IgD-negative memory B cell (primary cell): ENCODE measurements around the gene MPV17L2. TPM values are rescaled to one million over a fixed set of nuclear protein-coding genes. Genes with fewer than 3 reads are reported as not detected.

ENCODE experiments used
- H3K27ac Mint-ChIP-seq, 3 donors: one replicate each; pipeline ENCODE4 v1.8.0; 2020 to 2022; ENCODE audit warnings: mild to moderate bottlenecking in 3 of 3, mixed read lengths in 3 of 3, moderate library complexity in 1 of 3
- H3K27me3 Mint-ChIP-seq: one replicate; pipeline ENCODE4 v1.8.0; 2021; ENCODE audit warnings: mixed read lengths
- H3K36me3 Mint-ChIP-seq: one replicate; pipeline ENCODE4 v1.8.0; 2020; ENCODE audit warnings: mild to moderate bottlenecking, mixed read lengths
- H3K4me1 Mint-ChIP-seq, 3 donors: one replicate each; pipeline ENCODE4 v1.8.0; 2020 to 2022; ENCODE audit warnings: mixed read lengths in 3 of 3, mild to moderate bottlenecking in 1 of 3
- H3K4me3 Mint-ChIP-seq, 4 donors: one replicate each; pipeline ENCODE4 v1.8.0; 2020 to 2022; ENCODE audit warnings: mild to moderate bottlenecking in 4 of 4, mixed read lengths in 4 of 4, moderate library complexity in 3 of 4
- H3K9me3 Mint-ChIP-seq, 3 donors: one replicate each; pipeline ENCODE4 v1.8.0; 2020 to 2021; ENCODE audit warnings: mixed read lengths in 3 of 3, mild to moderate bottlenecking in 1 of 3
- polyA plus RNA-seq: library from polyadenylated mRNA; unstranded; fragments of 300-500 nt; fragmentation: Illumina TruSeq; gene quantifications from one replicate; pipeline ENCODE4 v1.2.3, GENCODE V29; 2021

The MPV17L2 gene
- polyA plus RNA-seq = 16.6 TPM

- Mint-ChIP-seq H3K27me3 (no peaks in the 10 kb centered on the region), H3K4me1 (peaks cover 14 to 31% (median 25%) of the 10 kb centered on the region in 3 donors), H3K4me3 (peak within 1 kb of the TSS; percentile 85 to 94 (median 94)), H3K27ac (peak within 1 kb of the TSS; percentile 83 to 99 (median 93)), H3K36me3 (no peaks in the 10 kb centered on the region), H3K9me3 (no peaks in the 10 kb centered on the region)
Observed at GRCh38 chr19:18192673-18193387, at the start of gene MPV17L2. Gene MPV17L2, plus strand, starts transcription at chr19:18193218. Its CDS starts 64 bp downstream, at chr19:18193282.

DNA sequence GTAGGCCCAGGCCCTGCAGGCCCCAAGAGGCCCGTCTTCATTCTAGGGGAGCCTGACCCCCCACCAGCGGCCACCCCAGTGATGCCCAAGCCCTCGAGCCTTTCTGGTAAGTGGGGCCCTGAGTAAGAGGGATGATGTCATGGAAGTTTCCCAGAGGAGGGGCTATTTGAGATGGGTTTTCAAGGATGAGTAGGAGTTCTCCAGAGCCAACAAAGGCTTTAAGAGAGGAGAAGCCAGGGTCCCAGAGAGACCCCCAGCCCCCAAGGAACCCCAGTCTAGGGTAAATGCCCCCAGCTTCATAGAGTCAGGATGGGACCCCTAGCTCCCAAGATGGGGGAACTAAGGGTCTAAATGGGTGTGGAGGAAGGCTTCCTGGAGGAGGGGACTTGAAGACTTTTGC, 49.1 kb upstream of the MPV17L2 start:
- Mint-ChIP-seq H3K4me1 (no peaks in the 10 kb centered on the region), H3K36me3 (peaks cover 7% of the 10 kb centered on the region), H3K27ac (peak overlapping the region in 2 of 3 donors; percentile 65 to 71), H3K4me3 (no peak overlapping the region), H3K9me3 (no peaks in the 10 kb centered on the region), H3K27me3 (no peaks in the 10 kb centered on the region)

GRCh38 chr19:18144361-18144760, 48.7 kb upstream of the MPV17L2 start:
- Mint-ChIP-seq H3K9me3 (no peaks in the 10 kb centered on the region), H3K27ac (peak overlapping the region in 1 of 3 donors; percentile 65), H3K4me1 (no peaks in the 10 kb centered on the region), H3K36me3 (peaks cover 7% of the 10 kb centered on the region), H3K4me3 (no peak overlapping the region), H3K27me3 (no peaks in the 10 kb centered on the region)

DNA sequence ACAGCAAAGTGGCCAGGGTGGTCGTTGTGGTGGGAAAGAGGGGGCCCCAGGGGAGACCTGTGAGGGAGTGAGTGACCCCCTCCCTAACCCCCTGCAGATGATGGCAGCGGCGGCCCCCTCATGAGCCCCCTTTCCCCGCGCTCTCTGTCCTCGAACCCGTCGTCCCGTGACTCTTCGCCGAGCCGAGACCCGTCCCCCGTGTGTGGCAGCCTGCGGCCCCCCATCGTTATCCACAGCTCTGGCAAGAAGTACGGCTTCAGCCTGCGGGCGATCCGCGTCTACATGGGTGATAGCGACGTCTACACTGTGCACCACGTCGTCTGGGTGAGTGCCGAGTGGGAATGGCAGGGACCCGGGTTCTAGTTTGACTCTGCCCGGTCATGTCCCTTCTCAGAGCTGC, 48.1 kb upstream of the MPV17L2 start:
- no peaks in the 10 kb centered on the region for H3K9me3 Mint-ChIP-seq
- peaks cover 7% of the 10 kb centered on the region for H3K36me3 Mint-ChIP-seq
- no peaks in the 10 kb centered on the region for H3K27me3 Mint-ChIP-seq
- H3K4me1 Mint-ChIP-seq = no peaks in the 10 kb centered on the region
- H3K4me3 Mint-ChIP-seq = no peak overlapping the region
- no peak overlapping the region for H3K27ac Mint-ChIP-seq

- H3K27ac Mint-ChIP-seq = no peak overlapping the region
Observed at GRCh38 chr19:18145391-18145999, 47.5 kb upstream of the MPV17L2 start.

GRCh38 chr19:18147396-18147795, 45.6 kb upstream of the MPV17L2 start:
- no peaks in the 10 kb centered on the region for H3K9me3 Mint-ChIP-seq
- peaks cover 1 to 6% (median 3%) of the 10 kb centered on the region in 3 donors for H3K4me1 Mint-ChIP-seq
- no peaks in the 10 kb centered on the region for H3K27me3 Mint-ChIP-seq
- peak overlapping the region in 2 of 4 donors; percentile 52 to 54 for H3K4me3 Mint-ChIP-seq
- H3K36me3 Mint-ChIP-seq = peaks cover 3% of the 10 kb centered on the region
- peak overlapping the region in 2 of 3 donors; percentile 23 to 64 for H3K27ac Mint-ChIP-seq

More at GRCh38 chr19:18145391-18145999, 47.5 kb upstream of the MPV17L2 start:
- no peaks in the 10 kb centered on the region for H3K27me3 Mint-ChIP-seq
- no peaks in the 10 kb centered on the region for H3K4me1 Mint-ChIP-seq
- no peaks in the 10 kb centered on the region for H3K9me3 Mint-ChIP-seq
- H3K36me3 Mint-ChIP-seq = peaks cover 4% of the 10 kb centered on the region
- no peak overlapping the region for H3K4me3 Mint-ChIP-seq

- no peak overlapping the region for H3K27ac Mint-ChIP-seq
Observed at GRCh38 chr19:18149596-18149975, 43.4 kb upstream of the MPV17L2 start.

GRCh38 chr19:18150776-18151624, 42.0 kb upstream of the MPV17L2 start:
- H3K27ac Mint-ChIP-seq = peak overlapping the region in 1 of 3 donors; percentile 95
- no peaks in the 10 kb centered on the region for H3K27me3 Mint-ChIP-seq
- peaks cover 3% of the 10 kb centered on the region for H3K36me3 Mint-ChIP-seq
- H3K4me3 Mint-ChIP-seq = peak overlapping the region in 2 of 4 donors; percentile 70 to 92
- H3K9me3 Mint-ChIP-seq = no peaks in the 10 kb centered on the region
- H3K4me1 Mint-ChIP-seq = peaks cover 1 to 16% (median 5%) of the 10 kb centered on the region in 3 donors

More at GRCh38 chr19:18149596-18149975, 43.4 kb upstream of the MPV17L2 start:
- Mint-ChIP-seq H3K27me3 (no peaks in the 10 kb centered on the region), H3K4me1 (peaks cover 1 to 14% (median 5%) of the 10 kb centered on the region in 3 donors), H3K9me3 (no peaks in the 10 kb centered on the region), H3K4me3 (no peak overlapping the region), H3K36me3 (peaks cover 3% of the 10 kb centered on the region)

DNA sequence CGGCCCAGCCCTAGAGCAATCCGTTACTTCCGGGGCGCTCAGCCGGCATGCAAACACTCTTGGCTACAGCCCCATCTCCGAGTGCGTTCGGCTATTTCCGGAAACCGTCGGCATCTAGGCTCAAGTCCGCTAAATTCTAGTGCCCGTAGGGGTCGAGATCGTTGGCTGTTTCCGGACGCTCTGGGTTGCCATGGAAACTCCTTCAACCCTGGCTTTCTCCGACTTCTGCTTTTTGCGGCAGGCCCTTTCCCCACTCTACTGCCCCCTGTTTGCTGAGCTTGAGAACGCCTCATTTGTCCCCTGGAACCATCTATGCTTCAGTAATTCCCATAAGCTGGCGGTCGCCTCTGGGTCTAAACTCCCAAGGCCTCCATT, 40.6 kb upstream of the MPV17L2 start:
- Mint-ChIP-seq H3K4me1 (peaks cover 1 to 16% (median 5%) of the 10 kb centered on the region in 3 donors), H3K27ac (peak overlapping the region; percentile 95 to 99 (median 97)), H3K27me3 (no peaks in the 10 kb centered on the region), H3K36me3 (peaks cover 3% of the 10 kb centered on the region), H3K9me3 (no peaks in the 10 kb centered on the region), H3K4me3 (peak overlapping the region; percentile 86 to 96 (median 90))

DNA sequence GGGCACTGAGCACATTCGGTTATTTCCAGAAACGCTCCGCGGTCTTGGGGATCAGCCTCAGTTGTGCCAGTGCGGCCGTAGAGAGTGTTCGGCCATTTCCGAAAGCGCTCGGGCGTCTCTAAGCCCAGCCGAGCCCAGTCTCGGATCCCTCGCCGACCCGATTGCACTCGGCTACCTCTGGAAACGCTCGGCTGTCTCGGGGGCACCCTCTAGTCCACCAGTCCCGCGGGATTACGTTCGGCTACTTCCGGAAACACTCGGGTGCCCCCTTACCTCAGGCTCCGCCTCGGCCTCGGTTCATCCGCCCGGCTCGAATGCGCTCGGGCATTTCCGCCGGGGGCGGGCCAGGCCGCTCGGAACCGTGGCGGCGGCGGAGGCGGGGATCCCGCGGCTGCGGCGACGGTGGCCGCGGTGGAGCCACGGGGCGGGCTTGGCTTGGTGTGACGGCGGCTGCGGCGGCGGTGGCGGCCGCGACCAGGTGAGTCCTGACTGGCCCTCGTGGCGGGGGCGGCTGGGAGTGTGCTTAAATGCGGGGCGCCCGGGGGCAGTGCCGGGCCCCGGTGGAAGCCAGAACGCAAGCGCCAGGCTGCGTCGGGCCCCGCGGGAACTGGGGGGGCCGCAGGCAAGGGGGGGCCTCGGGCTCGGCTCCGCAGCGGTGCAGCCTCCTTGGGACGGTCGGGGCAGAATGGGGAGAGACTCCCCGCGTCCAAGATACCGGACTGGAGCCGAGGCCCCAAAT, 40.0 kb upstream of the MPV17L2 start, which contains the start of gene PIK3R2:
Gene PIK3R2 (plus strand): TSS at position 347 of the 739 bp plus-strand sequence. CDS start 2,717 bp downstream, outside the sequence.
- H3K27me3 Mint-ChIP-seq = no peaks in the 10 kb centered on the region
- peaks cover 1 to 16% (median 5%) of the 10 kb centered on the region in 3 donors for H3K4me1 Mint-ChIP-seq

GRCh38 chr19:18153556-18154134, 39.4 kb upstream of the MPV17L2 start:
- no peaks in the 10 kb centered on the region for H3K9me3 Mint-ChIP-seq
- peaks cover 1 to 16% (median 5%) of the 10 kb centered on the region in 3 donors for H3K4me1 Mint-ChIP-seq
- no peaks in the 10 kb centered on the region for H3K27me3 Mint-ChIP-seq
- H3K4me3 Mint-ChIP-seq = peak overlapping the region; percentile 76 to 92 (median 88)
- no peaks in the 10 kb centered on the region for H3K36me3 Mint-ChIP-seq
- peak overlapping the region; percentile 88 to 97 (median 94) for H3K27ac Mint-ChIP-seq

More for the DNA sequence above, 40.0 kb upstream of the MPV17L2 start, which contains the start of gene PIK3R2:
- no peaks in the 10 kb centered on the region for H3K9me3 Mint-ChIP-seq
- peaks cover 3% of the 10 kb centered on the region for H3K36me3 Mint-ChIP-seq
- H3K27ac Mint-ChIP-seq = peak within 1 kb of the TSS; percentile 95 to 99 (median 97)
- peak within 1 kb of the TSS; percentile 86 to 96 (median 90) for H3K4me3 Mint-ChIP-seq

DNA sequence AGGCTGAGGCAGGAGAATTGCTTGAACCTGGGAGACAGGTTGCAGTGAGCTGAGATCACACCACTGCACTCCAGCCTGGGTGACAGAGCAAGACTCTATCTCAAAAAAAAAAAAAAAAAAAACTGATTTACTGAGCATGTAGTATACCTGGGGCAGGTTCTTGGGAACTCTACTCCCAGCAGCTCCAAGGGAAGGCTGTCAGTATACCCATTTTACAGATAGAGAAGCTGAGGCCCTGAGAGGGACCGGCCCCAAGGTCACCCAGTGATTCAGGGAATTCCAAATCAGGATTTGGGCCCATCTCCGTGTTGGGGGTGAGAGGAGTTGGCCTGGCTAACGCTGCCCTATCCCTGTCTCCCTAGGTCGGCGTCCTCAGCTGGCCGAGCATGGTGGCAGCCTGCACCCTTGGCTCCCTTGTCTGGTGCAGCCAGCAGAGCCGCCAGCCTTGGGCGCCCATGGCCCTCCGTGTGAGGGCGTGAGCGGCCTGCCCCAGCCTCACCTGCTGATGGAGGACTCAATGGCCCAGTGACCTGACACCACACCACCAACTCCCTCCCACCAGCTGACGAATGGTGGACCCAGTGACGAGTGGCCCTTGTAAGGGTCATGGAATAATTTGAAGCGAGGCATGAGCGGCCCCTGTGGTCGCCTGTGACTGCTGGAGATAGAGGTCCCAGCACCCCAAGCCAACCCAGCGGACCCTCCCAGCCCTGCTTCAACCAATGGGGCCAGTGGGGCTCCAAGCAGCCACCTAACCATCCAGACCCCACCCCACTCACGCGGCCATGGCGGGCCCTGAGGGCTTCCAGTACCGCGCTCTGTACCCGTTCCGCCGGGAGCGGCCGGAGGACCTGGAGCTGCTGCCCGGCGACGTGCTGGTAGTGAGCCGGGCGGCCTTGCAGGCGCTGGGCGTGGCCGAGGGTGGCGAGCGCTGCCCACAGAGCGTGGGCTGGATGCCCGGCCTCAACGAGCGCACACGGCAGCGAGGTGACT, 37.6 kb upstream of the MPV17L2 start:
- Mint-ChIP-seq H3K4me1 (peaks cover 4 to 18% (median 7%) of the 10 kb centered on the region in 3 donors), H3K27ac (peak overlapping the region in 1 of 3 donors; percentile 94), H3K4me3 (peak overlapping the region; percentile 3 to 86 (median 62)), H3K27me3 (no peaks in the 10 kb centered on the region), H3K9me3 (no peaks in the 10 kb centered on the region), H3K36me3 (no peaks in the 10 kb centered on the region)

DNA sequence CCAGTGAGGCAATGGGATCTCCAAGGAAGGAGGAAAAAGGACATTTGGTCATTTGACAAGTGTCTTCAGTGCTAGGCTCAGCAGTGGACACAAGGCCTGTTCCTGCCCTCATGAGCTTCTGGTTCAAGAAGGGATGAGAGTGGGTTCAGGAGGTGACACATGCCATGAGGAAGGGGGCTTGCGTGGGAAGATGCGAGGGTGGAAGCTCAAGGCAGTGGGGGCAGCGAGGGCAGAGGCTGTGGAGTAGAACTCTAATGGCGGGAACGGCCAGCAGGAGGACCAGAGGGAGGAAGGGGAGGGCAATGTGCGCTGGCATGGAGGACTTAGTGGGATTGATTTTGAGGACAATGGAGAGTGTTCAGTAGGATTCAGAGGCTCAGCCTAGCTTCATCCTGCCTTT, 36.8 kb upstream of the MPV17L2 start:
- peak overlapping the region in 2 of 3 donors; percentile 2 to 73 for H3K27ac Mint-ChIP-seq
- H3K4me1 Mint-ChIP-seq = peaks cover 8 to 20% (median 9%) of the 10 kb centered on the region in 3 donors
- no peaks in the 10 kb centered on the region for H3K9me3 Mint-ChIP-seq
- H3K4me3 Mint-ChIP-seq = peak overlapping the region in 1 of 4 donors; percentile 19
- H3K36me3 Mint-ChIP-seq = no peaks in the 10 kb centered on the region
- H3K27me3 Mint-ChIP-seq = no peaks in the 10 kb centered on the region
